ENCODE measurements around the gene KRT83.

GRCh38 chr12:52318241-52318990, 2.8 kb downstream of the KRT83 start:
- TF ChIP-seq CTCF (IDR thresholded peaks at IDR 0.05) (no peak), POLR2A (IDR thresholded peaks at IDR 0.05) (no peak)
